Caco-2 (cell line): Measurements from ENCODE around the gene F2. TPM values are rescaled to one million over a fixed set of nuclear protein-coding genes. Genes with fewer than 3 reads are reported as not detected.

Experiments used
- BruUV-seq: library from RNA; stranded (reverse); fragments of 400-500 nt; replicated peaks from 2 replicates; lab custom pipeline; 2021; lab: Mats Ljungman, UMichigan
- CTCF ChIA-PET: fragments of 300-600 bp; sonication (Branson Sonifier 250); formaldehyde crosslinking; loops from one replicate; lab custom pipeline; 2022; ENCODE audit warnings: antibody characterized with exemption; lab: Charles Lee
- POLR2A ChIA-PET: fragments of 300-600 bp; sonication (Branson Sonifier 250); formaldehyde crosslinking; loops from one replicate; lab custom pipeline; 2022; ENCODE audit warnings: antibody characterized with exemption; lab: Charles Lee
- DNase-seq, 2 experiments: peaks; one replicate each; pipeline versions ENCODE4 v3.0.0 to v3.0.0-alpha.2; 2020 to 2022
- H3K27me3 ChIP-seq: replicated peaks from 2 replicates; pipeline ENCODE4 v1.6.0; 2011; ENCODE audit warnings: low read length; ENCODE audit not compliant: control insufficient read depth, insufficient read depth
- H3K36me3 ChIP-seq: 2 replicates; pipeline ENCODE4 v1.5.1; 2011; ENCODE audit warnings: low read length; ENCODE audit not compliant: control insufficient read depth, insufficient read depth
- H3K4me1 ChIP-seq: fragments of 250-450 bp; sonication (Bioruptor Pico); 2 replicates; pipeline ENCODE4 v1.5.1; 2020; ENCODE audit warnings: mild to moderate bottlenecking
- H3K4me3 ChIP-seq: 2 replicates; pipeline ENCODE4 v1.5.1; 2011; ENCODE audit warnings: low read depth, mild to moderate bottlenecking, control low read depth, low read length
- H3K9me3 ChIP-seq: fragments of 250-450 bp; sonication (Bioruptor Pico); 2 replicates; pipeline ENCODE4 v1.5.1; 2020; ENCODE audit warnings: mild to moderate bottlenecking, moderate library complexity
- H3K27ac Mint-ChIP-seq: one replicate; pipeline ENCODE4 v1.8.0; 2022; ENCODE audit warnings: mixed read lengths; ENCODE audit not compliant: unreplicated experiment
- H3K27me3 Mint-ChIP-seq: one replicate; pipeline ENCODE4 v1.8.0; 2022; ENCODE audit warnings: mixed read lengths; ENCODE audit not compliant: insufficient read depth, unreplicated experiment
- H3K36me3 Mint-ChIP-seq: one replicate; pipeline ENCODE4 v1.8.0; 2022; ENCODE audit warnings: mild to moderate bottlenecking, mixed read lengths; ENCODE audit not compliant: insufficient read depth, unreplicated experiment
- H3K4me1 Mint-ChIP-seq: one replicate; pipeline ENCODE4 v1.8.0; 2022; ENCODE audit warnings: low read depth, mixed read lengths; ENCODE audit not compliant: unreplicated experiment
- H3K4me3 Mint-ChIP-seq: one replicate; pipeline ENCODE4 v1.8.0; 2022; ENCODE audit warnings: mild to moderate bottlenecking, moderate library complexity, mixed read lengths; ENCODE audit not compliant: unreplicated experiment
- H3K9me3 Mint-ChIP-seq: one replicate; pipeline ENCODE4 v1.8.0; 2022; ENCODE audit warnings: mixed read lengths; ENCODE audit not compliant: unreplicated experiment
- CTCF ChIP-seq, 2 experiments: fragments of 200-600 bp in 1 of 2; IDR thresholded peaks; 1 replicate in 1 of 2; 2 replicates in 1 of 2; pipeline versions ENCODE4 v1.5.1 to v1.8.0; 2011 to 2022; ENCODE audit warnings: antibody characterized with exemption in 1 of 2, control low read depth in 1 of 2, inconsistent platforms in 1 of 2, low read depth in 1 of 2, low read length in 1 of 2, mild to moderate bottlenecking in 1 of 2, moderate library complexity in 1 of 2; ENCODE audit not compliant: insufficient read depth in 1 of 2, severe bottlenecking in 1 of 2, unreplicated experiment in 1 of 2
- intact Hi-C: fragments of 100-400 bp; cut with micrococcal nuclease; formaldehyde crosslinking; loops from one replicate; pipeline ENCODE4 v1.10.0; 2022; ENCODE audit not compliant: unreplicated experiment
- total RNA-seq: library from RNA; stranded (reverse); gene quantifications from 2 replicates; pipeline ENCODE4 v1.2.3, GENCODE V29; 2022

Gene F2
- total RNA-seq, 1 experiment from 2014 or later, result 60.0 TPM

GRCh38 chr11:46725338-46726205, 6.6 kb downstream of the F2 start:
- BruUV-seq, result no TSS peak
- H3K9me3 ChIP-seq, result no peaks in the 10 kb centered on the region
- H3K4me1 ChIP-seq, result peaks cover 2% of the 10 kb centered on the region
- ChIA-PET CTCF (no interaction called here), POLR2A (no interaction called here)
- H3K36me3 Mint-ChIP-seq, result peaks cover 4% of the 10 kb centered on the region
- no peak for TF ChIP-seq CTCF (IDR thresholded peaks at IDR 0.05; ENCODE audit: insufficient read depth in 1 of 2, low read depth in 1 of 2, low read length in 1 of 2, severe bottlenecking in 1 of 2, unreplicated experiment in 1 of 2)
- no peak overlapping the region for H3K4me3 ChIP-seq
- no peaks in the 10 kb centered on the region for H3K27me3 Mint-ChIP-seq
- no peaks in the 10 kb centered on the region for H3K4me1 Mint-ChIP-seq
- no peak overlapping the region for H3K4me3 Mint-ChIP-seq
- intact Hi-C loops, result no loop called here
- H3K9me3 Mint-ChIP-seq, result no peaks in the 10 kb centered on the region
- H3K27me3 ChIP-seq, result no peaks in the 10 kb centered on the region
- H3K36me3 ChIP-seq, result peaks cover 9% of the 10 kb centered on the region
- DNase-seq, result no peak
- no peak overlapping the region for H3K27ac Mint-ChIP-seq

- no peak for TF ChIP-seq CTCF (IDR thresholded peaks at IDR 0.05; ENCODE audit: insufficient read depth in 1 of 2, low read depth in 1 of 2, low read length in 1 of 2, severe bottlenecking in 1 of 2, unreplicated experiment in 1 of 2)
- H3K4me3 Mint-ChIP-seq, result no peak overlapping the region
- BruUV-seq, result no TSS peak
- no peaks in the 10 kb centered on the region for H3K9me3 Mint-ChIP-seq
- H3K27me3 Mint-ChIP-seq, result no peaks in the 10 kb centered on the region
- H3K36me3 ChIP-seq, result peaks cover 9% of the 10 kb centered on the region
- H3K36me3 Mint-ChIP-seq, result peaks cover 2% of the 10 kb centered on the region
- DNase-seq, result no peak
- H3K27me3 ChIP-seq, result no peaks in the 10 kb centered on the region
- H3K27ac Mint-ChIP-seq, result no peak overlapping the region
- H3K4me1 ChIP-seq, result no peaks in the 10 kb centered on the region
- no peak overlapping the region for H3K4me3 ChIP-seq
- ChIA-PET CTCF (no interaction called here), POLR2A (no interaction called here)
- H3K9me3 ChIP-seq, result no peaks in the 10 kb centered on the region
- intact Hi-C loops, result no loop called here
- no peaks in the 10 kb centered on the region for H3K4me1 Mint-ChIP-seq
Measured at GRCh38 chr11:46726206-46726862, 7.3 kb downstream of the F2 start.

- no peaks in the 10 kb centered on the region for H3K27me3 ChIP-seq
- BruUV-seq, result no TSS peak
- no peaks in the 10 kb centered on the region for H3K4me1 Mint-ChIP-seq
- peaks cover 7% of the 10 kb centered on the region for H3K36me3 Mint-ChIP-seq
- no peaks in the 10 kb centered on the region for H3K4me1 ChIP-seq
- H3K27me3 Mint-ChIP-seq, result no peaks in the 10 kb centered on the region
- POLR2A ChIA-PET, result no interaction called here
- no peaks in the 10 kb centered on the region for H3K9me3 Mint-ChIP-seq
- DNase-seq, result no peak
- no peak overlapping the region for H3K4me3 Mint-ChIP-seq
- intact Hi-C loops, result no loop called here
- TF ChIP-seq CTCF (IDR thresholded peaks at IDR 0.05; ENCODE audit: insufficient read depth in 1 of 2, low read depth in 1 of 2, low read length in 1 of 2, severe bottlenecking in 1 of 2, unreplicated experiment in 1 of 2), result no peak
- H3K36me3 ChIP-seq, result peaks cover 7% of the 10 kb centered on the region
- H3K27ac Mint-ChIP-seq, result no peak overlapping the region
- H3K9me3 ChIP-seq, result no peaks in the 10 kb centered on the region
- no peak overlapping the region for H3K4me3 ChIP-seq
- CTCF ChIA-PET, result interaction anchor here (0.6 kb wide), 1 partner anchor 487 kb away, joined by 3 read pairs; the partner anchor contains the start of gene DDB2
Measured at GRCh38 chr11:46727952-46728658, 9.1 kb downstream of the F2 start.
